ENCODE data around the gene IL3RA. TPM values are rescaled to one million over a fixed set of nuclear protein-coding genes. Genes with fewer than 3 reads are reported as not detected.

The IL3RA gene
- total and polyA plus RNA-seq, 2 of the 8 experiments (the other 6 are each of a cell fraction or from before 2014, with no cell fraction given), result 0.11 TPM; not detected in 1

GRCh38 chrX:1425381-1425780 is 88.8 kb downstream of the IL3RA start:
- FAIRE-seq (no peak), DNase-seq (ENCODE audit: low read depth in 1 of 2, low spot score in 2 of 2) (no peak)
- ChIA-PET CTCF (ENCODE audit: partially characterized antibody) (no interaction called here), POLR2A (ENCODE audit: partially characterized antibody) (no interaction called here)
- H3K9ac ChIP-seq (replicated peaks in 1 of 4; ENCODE audit: extremely low read depth in 1 of 4, low read depth in 3 of 4, low read length in 3 of 4), result no peak overlapping the region
- H3K23ac ChIP-seq (ENCODE audit: insufficient read length), result no peak overlapping the region
- no peak overlapping the region for H3K27ac ChIP-seq (ENCODE audit: low read depth, low read length)
- H3K36me3 ChIP-seq (ENCODE audit: control insufficient read depth in 2 of 4, insufficient read depth in 4 of 4, low read length in 3 of 4), result peaks cover 30 to 78% (median 60%) of the 10 kb centered on the region in 4 experiments
- H3K27me3 ChIP-seq (replicated peaks in 1 of 4; ENCODE audit: control insufficient read depth in 3 of 4, extremely low read depth in 1 of 4, insufficient read depth in 3 of 4, low read length in 3 of 4), result no peaks in the 10 kb centered on the region
- H2BK20ac ChIP-seq (ENCODE audit: low read length), result no peak overlapping the region
- H4K8ac ChIP-seq (ENCODE audit: extremely low read depth, insufficient read depth, low read length), result no peak overlapping the region
- WGBS, 2 experiments (ENCODE audit: extremely low coverage in 1 of 2, insufficient coverage in 1 of 2, insufficient read length in 1 of 2, insufficient replicate concordance in 2 of 2, low coverage in 1 of 2, low lambda C conversion rate in 2 of 2, missing lambda C conversion rate in 1 of 2), result 92% methylated on average over 10 of the region's 10 CpGs; no CpG with 5 or more reads in 1 of the 2 experiments
- H4K5ac ChIP-seq (ENCODE audit: insufficient read length, low read depth, low read length), result no peak overlapping the region
- no peaks in the 10 kb centered on the region for H3K79me1 ChIP-seq (ENCODE audit: low read depth, low read length)
- peaks cover 0 to 10% of the 10 kb centered on the region in 2 experiments; a peak in 1 of 4 replicates for H3K9me3 ChIP-seq (ENCODE audit: insufficient read depth in 2 of 2, low read depth in 1 of 2, low read length in 1 of 2)
- H2AK5ac ChIP-seq (ENCODE audit: low read depth, low read length), result no peak overlapping the region
- no peaks in the 10 kb centered on the region for H3K4me1 ChIP-seq (replicated peaks in 1 of 4; ENCODE audit: control insufficient read depth in 3 of 4, insufficient read depth in 4 of 4, low read length in 3 of 4)
- no peak overlapping the region for H3K56ac ChIP-seq (replicated peaks; ENCODE audit: insufficient read length, low read depth, low read length)
- H3K79me2 ChIP-seq (ENCODE audit: control insufficient read depth in 1 of 2, insufficient read depth in 2 of 2, low read length in 2 of 2), result no peaks in the 10 kb centered on the region
- H4K20me1 ChIP-seq (replicated peaks in 1 of 2; ENCODE audit: control insufficient read depth in 1 of 2, insufficient read depth in 2 of 2, low read length in 2 of 2), result peaks cover 3 to 11% of the 10 kb centered on the region in 2 experiments
- H3K14ac ChIP-seq (ENCODE audit: insufficient read length), result no peak overlapping the region
- H2BK15ac ChIP-seq (ENCODE audit: low read length), result no peak overlapping the region
- no peak overlapping the region for H3K4me2 ChIP-seq (ENCODE audit: insufficient read depth in 1 of 2, low read depth in 2 of 2, low read length in 2 of 2)
- peaks cover 12% of the 10 kb centered on the region; the same call in 1 of the 2 replicates for H3K23me2 ChIP-seq (ENCODE audit: low read depth, low read length)
- H3K4ac ChIP-seq (replicated peaks; ENCODE audit: insufficient read length, low read depth, low read length), result no peak overlapping the region
- H2AFZ ChIP-seq (ENCODE audit: low read length), result no peak overlapping the region
- no peak overlapping the region for H2BK12ac ChIP-seq (ENCODE audit: low read depth, low read length)
- H3K18ac ChIP-seq (ENCODE audit: extremely low read depth, low read length), result no peak overlapping the region
- no peak overlapping the region for H4K91ac ChIP-seq (replicated peaks; ENCODE audit: insufficient read length, low read length)
- no peak overlapping the region for H2BK5ac ChIP-seq (ENCODE audit: low read depth, low read length)
- no peak overlapping the region for H3K4me3 ChIP-seq (ENCODE audit: extremely low read depth in 1 of 4, insufficient read depth in 2 of 4, low read depth in 3 of 4, low read length in 4 of 4)
- no peak overlapping the region for H2BK120ac ChIP-seq (replicated peaks; ENCODE audit: low read depth, low read length)
- TF ChIP-seq E2F6 (IDR thresholded peaks at IDR 0.05) (no peak), NRF1 (IDR thresholded peaks at IDR 0.05; ENCODE audit: low read depth, low read length) (no peak), BCL11A (IDR thresholded peaks at IDR 0.05; ENCODE audit: low read depth in 2 of 2, low read length in 2 of 2) (no peak), RBBP5 (IDR thresholded peaks at IDR 0.05; ENCODE audit: borderline replicate concordance, low read depth, low read length) (no peak), TEAD4 (IDR thresholded peaks at IDR 0.05; ENCODE audit: low read depth, low read length) (no peak), POU5F1 (IDR thresholded peaks at IDR 0.05; ENCODE audit: low read depth, low read length) (no peak), CTCF (IDR thresholded peaks at IDR 0.05; ENCODE audit: control extremely low read depth in 1 of 3, insufficient read depth in 1 of 3, low read depth in 1 of 3, low read length in 3 of 3) (no peak), BACH1 (IDR thresholded peaks at IDR 0.05; ENCODE audit: low read length) (no peak), EGR1 (IDR thresholded peaks at IDR 0.05; ENCODE audit: borderline replicate concordance, low read depth, low read length) (no peak), GTF2F1 (IDR thresholded peaks at IDR 0.05; ENCODE audit: borderline replicate concordance, low read depth, low read length) (no peak), CHD1 (IDR thresholded peaks at IDR 0.05; ENCODE audit: low read depth, low read length) (no peak), SUZ12 (IDR thresholded peaks at IDR 0.05; ENCODE audit: low read length) (no peak)

All from H1 (cell line).